GM13977 (cell line): ENCODE measurements around the gene CALD1.
A peak's percentile ranks its signal among the peaks of the same experiment; 100 is the strongest.

Source experiments
- DNase-seq: peaks from one replicate; pipeline ENCODE4 v3.0.0; 2012; ENCODE audit warnings: low spot score
- CTCF ChIP-seq: IDR thresholded peaks from 2 replicates; pipeline ENCODE4 v1.5.1; 2012; ENCODE audit warnings: mild to moderate bottlenecking, control low read depth; ENCODE audit not compliant: insufficient read depth; ENCODE audit errors: extremely low read depth, missing control alignments
- in situ Hi-C: fragments of 300-500 bp; cut with MboI; formaldehyde crosslinking; loops from one replicate; pipeline ENCODE4 v1.12.0; 2022; ENCODE audit warnings: low sequenced_read_pairs, low pct_unique_long_range_greater_than_20kb, mixed read lengths, inconsistent platforms; ENCODE audit not compliant: unreplicated experiment

CALD1 gene

GRCh38 chr7:134747326-134747725 lies 32.1 kb upstream of the CALD1 start:
- no peak for TF ChIP-seq CTCF
- in situ Hi-C loops = no loop called here
- DNase-seq = no peak

GRCh38 chr7:134750083-134751062 lies 29.1 kb upstream of the CALD1 start:
- TF ChIP-seq CTCF = peak; percentile 76
- in situ Hi-C loops = no loop called here
- peak; percentile 52 for DNase-seq

GRCh38 chr7:134752006-134752760 lies 27.3 kb upstream of the CALD1 start:
- no peak for DNase-seq
- in situ Hi-C loops = no loop called here
- no peak for TF ChIP-seq CTCF

GRCh38 chr7:134755422-134756022 lies 23.9 kb upstream of the CALD1 start:
- peak; percentile 33 for TF ChIP-seq CTCF
- in situ Hi-C loops = no loop called here
- DNase-seq = no peak

- TF ChIP-seq CTCF = no peak
- no peak for DNase-seq
- in situ Hi-C loops = no loop called here
These were observed 21.5 kb upstream of the CALD1 start for GRCh38 chr7:134757938-134758337.

GRCh38 chr7:134758981-134759380 lies 20.5 kb upstream of the CALD1 start:
- no peak for TF ChIP-seq CTCF
- no peak for DNase-seq
- in situ Hi-C loops = no loop called here
